Kidney capillary endothelial cell (primary cell): ENCODE data around the gene MBNL3.
"Not testable (repeated sequence)": the region's sequence is repeated elsewhere in the genome, so short reads cannot be mapped to it uniquely, and the experiment has no call there.

Source experiments
- DNase-seq: peaks from one replicate; pipeline ENCODE4 v3.0.0-alpha.2; 2018; ENCODE audit warnings: low spot score

Gene MBNL3

DNA sequence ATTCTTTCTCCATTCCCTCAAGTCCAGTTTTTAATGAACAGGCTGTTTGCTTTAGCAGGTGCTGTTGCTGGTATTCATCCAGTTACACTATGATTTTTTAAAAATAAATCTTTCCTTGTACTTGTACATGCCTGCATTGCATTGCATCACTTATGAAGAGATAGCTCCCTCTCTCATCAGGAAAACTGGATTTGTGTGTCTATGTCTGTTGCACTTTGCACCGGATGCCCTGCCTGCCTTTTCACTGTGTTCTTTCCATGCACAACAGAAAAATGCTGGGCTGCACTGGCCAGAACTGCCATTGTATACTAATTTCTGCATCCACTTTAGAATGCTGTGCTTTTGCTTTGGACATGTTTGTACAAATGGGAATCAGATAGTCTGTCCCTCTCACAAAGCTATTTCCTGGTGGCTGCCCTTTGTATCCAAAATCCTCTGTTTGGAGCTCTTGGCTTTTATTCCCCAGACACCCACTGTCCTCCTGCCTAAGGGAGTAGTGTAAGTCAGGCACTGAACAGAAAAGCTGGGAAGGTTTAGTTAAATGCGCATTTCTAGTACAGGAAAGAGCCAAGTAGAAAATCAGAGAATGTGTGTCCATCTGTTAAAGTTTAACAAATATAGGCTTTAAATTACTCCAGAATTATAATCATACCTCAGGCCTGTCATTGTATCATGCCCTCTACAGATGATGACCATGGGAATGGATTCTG is 119.1 kb downstream of the MBNL3 start:
- no peak for DNase-seq

DNA sequence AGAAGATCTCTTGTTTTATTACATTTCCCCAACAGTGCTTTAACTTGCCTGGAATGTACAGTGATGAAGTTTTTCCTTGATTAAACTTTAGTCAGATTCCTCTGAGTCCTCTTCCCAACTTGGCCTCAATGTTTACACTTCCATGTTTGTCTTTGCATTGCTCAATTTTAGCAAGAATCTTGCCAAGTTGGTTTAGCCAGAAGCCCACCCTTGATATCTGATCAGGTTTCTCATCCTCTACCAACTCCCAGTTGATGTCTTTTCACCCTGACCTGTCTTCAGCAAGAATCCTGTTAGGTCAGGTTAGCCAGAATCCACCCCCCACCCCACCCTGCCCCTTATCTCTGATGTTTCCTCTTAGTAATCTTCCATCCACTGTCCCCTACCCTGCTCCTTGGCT is 120.9 kb downstream of the MBNL3 start:
- no peak for DNase-seq

DNA sequence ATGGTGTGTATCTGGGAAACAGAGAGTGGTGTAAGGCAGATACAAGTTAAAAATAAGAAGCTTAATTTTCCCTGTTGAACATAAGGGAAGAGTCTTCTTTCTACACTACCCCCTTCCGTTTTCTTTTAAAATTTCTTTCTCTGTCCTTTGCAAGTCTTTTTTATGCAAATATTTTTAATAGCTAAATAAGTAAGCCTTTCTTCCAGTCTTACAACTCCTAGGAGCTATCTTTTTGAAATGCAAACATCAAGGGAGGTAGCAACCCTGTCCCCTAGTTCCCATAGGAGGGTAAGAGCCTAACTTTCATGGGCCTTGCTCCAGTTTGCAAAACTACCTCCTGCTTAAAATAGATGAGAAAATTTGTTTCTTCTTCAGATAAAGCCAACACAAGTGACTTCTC is 121.5 kb downstream of the MBNL3 start:
- no peak for DNase-seq

DNA sequence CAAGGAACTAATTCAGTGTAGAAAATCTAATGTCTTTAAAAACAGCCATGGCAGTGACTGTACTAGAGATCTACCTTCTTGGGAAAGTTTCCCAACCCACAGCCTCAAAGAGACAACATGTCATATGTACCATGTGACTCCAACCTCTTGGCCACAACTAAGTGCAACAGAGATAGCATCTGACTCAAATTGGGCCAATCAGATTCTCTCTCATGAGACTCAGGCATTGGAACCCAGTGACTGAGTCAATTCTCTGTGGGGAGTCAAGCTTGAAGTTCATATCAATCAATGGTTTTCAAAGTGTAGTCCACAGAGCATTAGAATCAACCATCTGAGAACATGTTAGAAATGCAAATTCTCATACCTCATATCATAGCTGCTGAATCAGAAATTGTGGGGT is 123.3 kb downstream of the MBNL3 start:
- no peak for DNase-seq

DNA sequence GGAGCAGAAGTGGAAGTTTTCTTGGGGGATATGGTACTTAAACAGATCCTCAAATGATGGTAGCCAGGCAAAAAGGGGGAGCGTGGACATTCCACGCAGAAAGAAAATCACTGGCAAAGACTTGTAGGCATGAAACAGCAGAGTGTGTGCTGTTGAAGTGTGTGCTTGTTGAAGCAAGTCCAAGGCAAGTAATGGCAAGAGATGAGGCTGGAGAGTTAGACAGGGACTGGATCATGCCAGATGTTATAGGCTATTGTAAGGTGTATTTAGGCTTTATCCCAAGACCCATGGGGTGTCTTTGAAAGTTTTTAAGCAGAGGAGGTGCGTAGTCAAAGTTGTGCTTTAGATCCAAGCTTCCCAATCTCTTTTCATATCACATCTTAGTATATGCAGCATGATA is 124.5 kb downstream of the MBNL3 start:
- no peak for DNase-seq

DNA sequence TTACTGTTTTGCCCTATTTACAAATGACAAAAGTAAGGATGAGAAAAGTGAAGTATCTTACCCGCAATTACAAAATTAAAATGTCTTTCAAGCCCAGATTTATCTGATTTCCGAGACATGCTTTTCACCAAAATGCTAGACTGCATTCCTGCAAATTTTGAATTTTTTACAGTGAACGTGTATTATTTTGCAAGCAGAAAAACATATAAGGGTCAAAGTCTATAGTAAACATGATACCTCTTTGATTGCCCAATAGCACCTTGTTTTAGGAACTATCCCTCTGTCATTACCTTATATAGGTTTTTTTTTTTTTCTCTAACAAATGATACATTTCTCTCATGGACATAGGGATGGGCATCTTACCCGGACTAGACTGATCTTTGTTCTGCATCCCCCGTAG is 135.4 kb downstream of the MBNL3 start:
- no peak for DNase-seq

DNA sequence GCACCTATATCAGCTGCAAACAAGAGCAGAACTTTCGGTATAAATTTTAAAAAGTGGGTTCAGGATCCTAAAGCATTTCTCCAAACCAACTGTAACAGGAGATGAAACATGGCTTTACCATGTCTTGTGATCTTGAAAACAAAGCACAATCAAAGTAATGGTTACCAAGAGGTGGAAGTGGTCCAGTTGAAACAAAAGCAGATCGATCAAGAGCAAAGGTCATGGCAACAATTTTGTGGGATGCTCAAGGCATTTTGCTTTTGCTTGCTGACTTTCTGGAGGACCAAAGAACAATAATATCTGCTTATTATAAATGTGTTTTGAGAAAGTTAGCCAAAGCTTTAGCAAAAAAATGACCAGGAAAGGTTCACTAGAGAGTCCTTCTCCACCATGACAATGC is 152.7 kb downstream of the MBNL3 start:
- DNase-seq, result no peak

DNA sequence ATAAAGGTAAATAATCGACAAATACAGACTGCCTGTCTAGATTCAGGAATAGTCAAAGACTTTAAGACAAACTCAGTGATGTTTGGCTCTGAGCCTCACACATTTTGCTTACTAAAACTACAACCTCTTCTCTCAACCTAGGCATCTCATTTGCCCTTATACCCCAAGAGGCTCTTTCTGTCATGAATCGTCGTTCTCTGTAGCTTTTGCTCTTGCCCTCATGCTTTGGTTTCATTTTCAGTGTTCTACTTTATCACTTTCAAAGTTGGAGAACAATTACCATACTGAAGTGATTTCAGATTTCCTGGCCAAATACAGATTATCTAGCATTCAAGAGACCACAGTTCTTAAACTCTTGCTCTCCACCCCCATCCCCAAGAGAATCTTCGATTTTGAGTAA is 155.5 kb downstream of the MBNL3 start:
- no peak for DNase-seq

DNA sequence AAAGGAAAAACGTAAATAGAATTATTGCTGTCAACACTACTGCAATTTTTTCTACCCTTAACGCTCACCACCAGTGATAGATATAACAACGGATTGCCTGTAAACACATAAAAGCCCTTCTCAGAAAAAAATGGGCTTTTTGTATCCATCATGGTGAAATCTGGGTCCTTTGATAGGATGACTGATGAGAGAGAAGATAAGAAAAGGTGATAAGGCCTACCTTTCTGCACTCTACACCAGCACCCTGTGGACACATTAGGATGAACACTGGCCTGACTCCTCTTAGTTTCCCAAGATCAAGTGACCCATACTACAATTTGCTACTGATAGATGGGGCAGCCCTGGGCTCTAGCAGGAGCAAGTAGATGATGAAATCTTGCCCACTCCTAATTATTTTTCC is 157.3 kb downstream of the MBNL3 start:
- DNase-seq, result no peak

DNA sequence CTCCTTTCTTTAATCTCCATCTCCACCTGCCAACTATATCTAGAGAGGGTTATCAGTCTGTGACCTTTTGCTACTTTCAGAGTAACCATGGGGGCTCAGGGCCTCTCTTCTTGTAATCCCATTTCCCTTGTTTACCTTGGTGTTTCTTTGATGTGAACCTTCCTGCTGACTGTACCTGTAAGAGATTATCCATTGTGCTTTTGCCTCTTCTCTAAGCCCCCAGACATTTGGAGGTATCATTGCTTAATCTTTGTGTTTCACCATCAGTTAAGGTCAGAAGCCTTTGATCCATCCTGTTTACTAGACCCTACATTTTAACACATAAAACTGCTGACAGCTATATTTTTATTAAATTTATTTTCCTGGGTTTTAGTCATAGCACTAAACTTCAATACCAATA is 157.8 kb downstream of the MBNL3 start:
- DNase-seq, result no peak

DNA sequence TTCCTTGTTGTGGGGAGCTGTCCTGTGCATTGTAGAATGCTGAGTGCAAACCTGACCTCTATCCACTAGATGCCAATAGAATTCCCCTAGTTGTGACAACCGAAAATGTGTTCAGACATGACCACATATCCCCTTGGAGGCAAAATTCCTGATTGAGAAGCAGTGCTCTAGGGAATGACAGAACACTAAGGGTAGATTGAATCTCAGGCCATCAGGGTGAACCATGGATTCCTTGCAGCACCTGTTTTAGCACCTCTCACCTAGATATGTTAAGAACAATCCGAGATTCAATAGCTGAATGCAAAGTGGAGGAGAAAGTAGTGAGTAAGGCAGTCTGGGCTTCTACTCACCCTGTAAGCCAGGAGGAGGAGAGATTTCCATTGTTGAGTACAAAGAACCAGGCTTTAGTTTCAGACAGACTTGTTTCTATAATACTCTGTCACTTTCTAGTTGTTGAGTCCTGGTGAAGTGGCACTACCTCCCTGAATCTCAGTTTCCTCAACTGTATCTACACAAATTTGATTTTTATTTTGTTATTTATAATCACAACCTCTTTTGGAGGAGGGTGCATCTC is 158.6 kb downstream of the MBNL3 start:
- DNase-seq, result no peak

DNA sequence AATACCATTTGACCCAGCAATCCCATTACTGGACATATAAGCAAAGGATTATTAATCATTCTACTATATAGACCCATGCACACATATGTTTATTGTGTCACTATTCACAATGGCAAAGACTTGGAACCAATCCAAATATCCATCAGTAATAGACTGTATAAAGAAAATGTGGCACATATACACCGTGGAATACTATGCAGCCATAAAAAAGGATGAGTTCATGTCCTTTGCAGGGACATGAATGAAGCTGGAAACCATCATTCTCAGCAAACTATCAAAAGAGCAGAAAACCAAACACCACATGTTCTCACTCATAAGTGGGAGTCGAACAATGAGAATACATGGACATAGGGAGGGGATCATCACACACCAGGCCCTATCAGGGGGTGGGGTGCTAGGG is 161.9 kb downstream of the MBNL3 start:
- DNase-seq, result not testable (repeated sequence)
